Stimulated activated CD4-positive, alpha-beta T cell treated with anti-CD3 and anti-CD28 coated beads, Interleukin-12 subunit alpha, Interleukin-12 subunit beta, amount 100 ng/mL, for 4 hours (primary cell): ENCODE data around the gene ARIH2.

ENCODE experiments used
- DNase-seq: peaks from one replicate; pipeline ENCODE4 v3.0.0-alpha.2; 2020

The ARIH2 gene

DNA sequence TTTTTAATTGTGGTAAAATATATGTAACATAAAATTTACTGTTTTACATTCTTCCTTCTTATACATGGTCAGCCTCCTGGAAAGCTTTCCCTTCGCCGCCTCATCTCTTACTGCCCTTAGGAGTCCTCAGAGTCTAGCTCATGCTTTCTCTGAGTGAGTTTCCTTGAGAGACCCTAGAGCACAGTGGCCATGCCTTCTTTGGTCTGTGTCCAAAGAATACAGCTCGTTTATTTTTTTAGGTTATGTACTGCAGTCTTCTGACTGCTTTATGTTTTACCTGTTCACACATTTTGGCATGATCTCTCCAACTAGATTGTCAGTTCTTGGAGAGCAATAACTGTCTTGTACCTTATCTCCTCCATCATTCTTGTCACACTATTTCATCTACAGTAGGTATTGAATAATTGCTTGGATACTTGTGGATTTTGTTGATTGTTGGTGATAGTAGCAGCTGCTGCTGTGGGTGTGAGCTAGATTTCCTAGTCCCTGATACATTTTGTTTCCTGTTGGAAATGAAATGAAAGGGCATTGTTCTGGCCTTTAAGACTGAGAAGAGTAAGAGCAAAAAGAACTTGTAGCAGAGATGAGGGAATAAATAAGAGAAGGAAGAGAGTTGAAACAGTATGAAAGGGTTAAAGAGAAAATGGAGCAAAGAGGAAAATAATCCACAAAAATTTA lies 10.9 kb downstream of the ARIH2 start:
- DNase-seq: no peak

- DNase-seq: no peak
These were observed 11.9 kb downstream of the ARIH2 start for GRCh38 chr3:48930590-48930989.

DNA sequence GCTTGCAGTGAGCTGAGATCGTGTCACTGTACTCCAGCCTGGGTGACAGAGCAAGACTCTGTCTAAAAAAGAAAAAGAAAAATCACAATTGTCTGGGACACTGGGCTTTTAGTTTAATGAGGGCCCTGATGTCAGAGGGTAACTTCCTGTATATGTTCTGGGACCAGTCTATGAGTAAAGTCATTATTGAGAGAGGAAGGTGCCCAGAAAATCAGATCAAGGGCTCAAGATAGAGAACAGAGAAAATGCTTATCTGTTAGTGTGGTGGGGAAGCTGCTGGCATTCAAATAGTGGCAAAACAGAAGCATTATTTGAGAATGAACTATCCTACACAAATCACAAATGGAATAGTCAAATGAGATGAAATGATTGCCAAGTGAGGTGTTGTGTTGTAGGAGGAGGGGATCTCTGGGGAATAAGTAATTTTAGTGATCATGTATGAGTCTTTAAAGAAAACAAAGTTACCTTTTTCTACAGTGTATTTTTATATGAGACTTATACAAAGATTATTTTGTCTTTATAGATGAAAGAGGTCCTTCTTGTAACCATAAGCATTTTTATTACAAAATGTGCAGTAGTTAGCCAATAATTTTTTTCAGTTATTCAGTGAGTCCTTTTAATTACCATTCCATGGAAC lies 13.4 kb downstream of the ARIH2 start:
- no peak for DNase-seq

DNA sequence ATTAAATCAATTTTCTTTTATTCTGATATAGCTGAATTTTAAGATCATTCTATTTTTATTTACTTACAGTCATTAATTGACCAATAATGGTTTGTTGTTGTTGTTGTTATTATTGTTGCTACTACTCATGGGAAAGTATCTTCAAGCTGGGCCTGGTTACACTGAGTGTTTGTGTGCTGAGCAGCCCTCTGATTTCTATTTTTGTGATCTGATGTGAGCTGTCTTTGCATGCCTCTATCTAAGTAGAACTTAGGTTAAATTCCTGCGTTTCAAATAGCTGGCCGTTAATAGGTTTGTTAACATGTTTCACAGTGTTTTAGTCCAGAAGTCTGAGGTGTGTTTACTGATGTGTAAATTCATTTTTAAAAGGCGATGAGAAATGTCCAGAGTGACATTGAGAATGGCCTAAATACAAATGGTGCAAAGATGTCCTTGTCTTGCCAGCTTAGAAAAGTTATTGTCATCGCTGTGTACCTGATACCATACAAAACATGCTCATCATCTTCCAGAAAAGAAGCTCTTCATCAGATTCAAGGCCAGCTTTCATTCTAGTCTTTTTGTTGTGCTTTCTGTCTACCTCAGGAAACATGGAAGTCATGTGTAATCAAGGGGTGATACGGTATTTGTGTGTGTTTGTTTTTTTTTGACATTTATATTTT lies 15.8 kb downstream of the ARIH2 start:
- DNase-seq: no peak

DNA sequence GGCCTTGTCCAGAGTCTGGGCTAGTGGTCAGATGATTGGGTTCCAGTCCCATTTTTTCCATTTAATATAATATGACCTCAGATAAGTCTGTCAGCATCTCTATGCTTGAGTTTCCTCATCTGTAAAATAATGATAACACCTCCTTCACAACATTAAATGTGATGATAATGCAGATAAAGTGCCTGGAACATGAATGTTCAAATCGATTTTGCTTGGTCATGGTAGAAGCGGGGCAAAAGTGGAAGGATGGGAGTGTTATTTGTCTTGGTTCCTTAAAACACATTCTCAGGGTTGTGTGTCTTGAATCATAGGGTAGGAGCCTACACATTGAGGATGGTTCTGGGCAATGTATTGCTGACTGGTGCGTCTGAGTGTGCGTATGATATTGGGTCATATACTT lies 16.9 kb downstream of the ARIH2 start:
- no peak for DNase-seq

- DNase-seq: no peak
These were observed 19.5 kb downstream of the ARIH2 start for GRCh38 chr3:48938156-48938555.

DNA sequence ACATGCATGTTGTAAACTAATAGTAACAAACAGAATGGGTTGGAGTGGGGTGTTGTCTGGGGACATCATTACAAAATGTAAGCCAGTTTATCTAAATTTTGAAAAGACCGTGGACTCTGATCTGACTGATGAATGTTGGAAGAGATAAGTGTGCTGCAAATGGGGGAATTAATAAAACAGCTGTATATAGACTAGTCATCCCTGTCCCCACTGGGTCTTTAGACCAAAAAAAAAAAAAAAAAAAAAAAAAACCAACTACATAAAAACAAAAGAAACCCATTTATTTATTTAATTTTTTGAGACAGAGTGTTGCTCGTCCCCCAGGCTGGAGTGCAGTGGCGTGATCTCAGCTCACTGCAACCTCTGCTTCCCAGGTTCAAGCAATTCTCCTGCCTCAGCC lies 20.0 kb downstream of the ARIH2 start:
- no peak for DNase-seq

DNA sequence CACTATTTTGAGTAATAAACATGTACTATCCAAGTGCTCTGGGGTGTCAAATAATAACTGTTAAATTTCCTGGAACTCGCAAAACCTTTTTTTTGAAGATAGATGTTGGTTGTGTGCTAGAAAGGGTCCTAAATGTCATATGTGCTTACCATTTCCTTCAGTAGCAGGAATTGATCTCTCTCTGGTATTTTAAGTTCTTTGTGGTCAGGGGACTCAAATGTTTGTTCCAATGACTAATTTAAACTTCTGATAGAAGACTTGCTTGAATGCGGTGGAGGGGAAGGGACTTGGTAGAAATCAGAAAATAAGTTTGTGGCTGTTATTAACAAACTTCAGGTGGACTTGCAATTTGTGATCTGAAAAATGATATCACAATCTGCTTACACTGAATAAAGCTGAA lies 26.8 kb downstream of the ARIH2 start:
- no peak for DNase-seq

DNA sequence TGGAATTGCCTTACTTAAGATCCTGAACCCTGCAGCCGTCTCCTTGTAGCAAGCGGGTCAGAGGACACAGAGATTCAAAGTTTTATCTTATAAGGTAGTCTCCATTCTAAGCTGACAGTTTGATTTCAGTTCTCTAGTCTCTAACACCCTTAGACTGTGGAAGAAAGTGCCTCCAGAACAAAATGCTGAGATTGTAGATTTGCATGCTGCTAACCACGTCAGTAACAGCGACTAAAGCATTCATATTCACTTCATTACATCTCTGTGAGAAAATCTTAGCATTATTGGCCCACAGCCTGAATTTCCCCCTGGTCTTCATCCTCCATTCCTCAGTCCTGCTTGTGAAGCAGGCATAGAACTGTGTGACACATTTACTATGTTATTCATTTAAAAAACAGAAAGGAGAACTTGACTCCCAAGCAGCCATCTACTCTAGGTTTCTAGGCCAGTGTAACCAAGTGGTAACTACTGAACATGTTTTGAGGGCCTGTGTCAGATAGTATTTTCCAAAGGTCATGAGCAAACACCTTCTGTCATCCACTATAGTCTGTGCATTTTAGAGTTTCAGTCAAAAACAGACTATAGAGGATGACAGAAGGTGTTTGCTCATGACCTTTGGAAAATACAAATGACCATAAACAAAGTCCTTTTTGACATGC lies 27.4 kb downstream of the ARIH2 start:
- no peak for DNase-seq

DNA sequence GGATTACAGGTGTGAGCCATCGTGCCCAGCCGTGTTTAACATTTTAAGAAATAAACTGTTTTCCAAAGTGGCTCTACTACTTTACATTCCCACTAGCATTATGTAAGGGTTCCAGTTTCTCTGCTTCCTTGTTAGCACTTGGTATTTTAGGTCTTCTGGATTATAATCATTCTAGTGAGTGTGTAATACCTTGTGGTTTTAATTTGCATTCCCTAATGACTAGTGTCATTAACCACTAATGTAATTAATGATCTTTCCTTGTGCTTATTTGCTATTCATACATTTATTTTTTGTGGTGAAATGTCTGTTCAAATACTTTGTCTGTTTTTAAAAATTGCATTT lies 30.7 kb downstream of the ARIH2 start:
- DNase-seq: no peak

DNA sequence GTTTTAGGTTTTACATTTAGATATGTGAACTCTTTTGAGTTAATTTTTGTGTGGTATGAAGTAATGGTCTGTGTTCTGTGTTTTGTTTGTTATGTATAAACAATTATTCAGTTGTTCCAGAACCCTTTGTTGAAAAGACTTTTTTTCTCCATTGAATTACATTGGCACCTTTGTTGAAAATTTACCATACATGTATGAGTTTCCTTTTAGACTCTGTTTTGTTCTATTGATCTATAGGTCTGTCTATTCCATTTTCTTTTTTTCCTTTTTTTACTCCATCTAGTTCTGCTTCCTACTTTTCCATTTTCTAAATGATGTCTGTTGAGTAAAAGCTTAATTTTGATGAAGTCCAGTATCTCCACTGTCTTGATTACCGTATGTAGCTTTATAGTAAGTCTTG lies 31.4 kb downstream of the ARIH2 start:
- no peak for DNase-seq

DNA sequence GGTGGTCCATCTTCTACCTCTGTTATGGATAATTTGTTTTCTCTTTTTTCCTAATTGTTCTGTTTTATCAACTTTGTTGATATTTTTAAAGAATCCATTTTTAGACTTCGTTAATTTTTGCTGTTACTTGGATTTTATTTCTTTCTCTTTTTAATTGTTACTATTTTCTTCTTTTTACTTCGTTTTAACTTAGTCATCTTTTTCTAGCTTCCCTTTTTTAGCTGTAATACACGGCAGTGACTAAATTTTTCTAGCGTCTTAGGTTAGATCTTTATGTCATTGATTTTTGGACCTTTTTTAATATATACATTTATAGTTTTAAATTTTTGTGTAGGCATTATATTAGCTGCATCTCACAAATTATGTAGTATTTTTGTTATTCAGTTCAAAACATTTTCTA lies 33.1 kb downstream of the ARIH2 start:
- DNase-seq: no peak

DNA sequence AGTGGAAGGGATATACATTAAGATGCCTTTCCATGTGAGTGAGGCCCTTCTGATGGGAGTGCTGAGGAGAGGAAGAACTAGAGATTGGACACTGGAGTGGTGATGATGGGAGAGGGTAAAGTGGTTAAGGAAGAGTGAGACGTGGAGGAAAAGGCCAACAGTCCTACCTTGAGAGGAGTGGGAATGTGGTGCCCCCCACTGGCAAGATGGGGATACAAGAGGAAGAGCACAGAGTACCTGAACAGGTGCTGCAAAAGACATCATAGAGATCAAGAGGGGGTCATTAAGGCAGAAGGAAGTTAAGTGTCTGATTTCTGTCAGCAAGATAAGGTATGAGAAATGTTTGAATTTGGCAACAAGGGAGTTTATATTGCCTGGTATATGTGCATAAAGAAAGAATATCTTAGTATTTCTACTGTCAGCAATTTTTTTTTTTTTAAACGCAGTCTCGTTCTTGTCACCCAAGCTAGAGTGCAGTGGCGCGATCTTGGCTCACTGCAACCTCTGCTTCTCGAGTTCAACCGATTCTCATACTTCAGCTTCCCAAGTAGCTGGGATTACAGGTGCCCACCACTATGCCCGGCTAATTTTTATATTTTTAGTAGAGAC lies 34.0 kb downstream of the ARIH2 start:
- DNase-seq: peak; percentile 20

DNA sequence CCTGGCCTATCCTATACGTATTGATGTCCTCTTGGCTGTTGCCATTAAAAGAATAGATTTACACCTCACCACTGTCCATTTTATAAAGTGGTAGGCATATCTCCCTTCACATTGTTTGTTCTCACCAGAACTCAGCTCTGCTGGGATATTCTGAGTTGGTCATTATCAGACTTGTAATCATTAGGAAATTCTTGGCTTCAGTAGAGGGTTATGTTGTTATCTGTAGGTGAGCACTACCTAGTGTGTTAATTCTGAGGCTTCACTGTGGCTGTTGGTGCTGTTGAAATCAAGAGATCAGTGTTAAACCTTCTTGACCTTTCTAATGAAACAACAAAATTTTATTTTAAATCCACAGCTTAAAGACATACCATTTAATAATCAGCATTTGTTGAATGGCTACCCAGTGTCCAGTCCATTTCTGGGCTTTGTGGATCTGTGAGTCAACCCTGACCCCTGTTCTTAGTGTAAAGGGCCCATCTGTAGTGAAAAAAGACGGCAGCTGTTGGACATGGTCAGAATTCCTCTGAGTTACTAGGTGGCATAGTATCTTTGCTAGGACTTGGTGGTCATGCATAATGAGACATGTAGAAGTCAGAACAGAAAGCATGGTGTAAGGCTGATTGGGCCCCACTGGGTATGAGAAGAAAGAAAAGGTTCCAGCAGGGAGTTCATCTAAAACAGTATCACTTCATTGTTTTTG lies 38.5 kb downstream of the ARIH2 start:
- DNase-seq: no peak

- no peak for DNase-seq
These were observed 42.3 kb downstream of the ARIH2 start for GRCh38 chr3:48960841-48961413.

DNA sequence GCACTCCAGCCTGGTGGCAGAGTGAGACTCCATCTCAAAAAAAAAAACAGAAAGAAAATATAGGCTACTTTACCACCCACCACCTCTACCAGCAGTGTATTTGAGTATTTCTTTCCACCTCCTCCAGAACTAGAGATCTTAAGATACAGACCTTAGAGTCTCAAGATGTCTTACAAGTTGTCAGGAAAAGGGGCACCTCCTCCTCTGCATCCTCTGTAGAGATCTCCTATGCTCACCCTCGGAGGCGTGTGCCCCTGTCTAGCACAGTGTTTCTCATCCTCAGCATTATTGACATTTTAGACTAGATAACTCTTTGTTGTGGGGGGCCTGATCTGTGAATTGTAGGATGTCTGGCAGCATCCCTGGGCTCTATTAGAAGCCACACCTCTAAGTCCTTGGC lies 43.7 kb downstream of the ARIH2 start:
- DNase-seq: no peak

DNA sequence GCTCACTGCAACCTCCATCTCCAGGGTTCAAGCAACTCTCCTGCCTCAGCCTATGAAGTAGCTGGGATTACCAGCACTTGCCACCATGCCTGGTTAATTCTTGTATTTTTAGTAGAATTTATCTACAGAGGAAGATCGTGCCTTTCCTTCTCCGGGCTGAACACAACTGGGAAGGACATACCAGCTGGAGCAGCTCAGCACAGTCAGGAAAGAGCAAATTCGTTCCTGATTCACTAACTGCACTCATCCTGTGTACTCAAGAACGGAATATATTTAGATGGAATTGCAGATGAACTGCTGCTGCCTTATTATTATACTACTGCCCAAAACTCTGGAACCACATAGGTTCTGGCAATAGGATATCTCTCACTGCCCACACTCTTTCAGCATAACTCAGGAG lies 44.3 kb downstream of the ARIH2 start:
- no peak for DNase-seq

- DNase-seq: no peak
These were observed 44.9 kb downstream of the ARIH2 start for GRCh38 chr3:48963591-48963990.

- no peak for DNase-seq
These were observed 47.7 kb downstream of the ARIH2 start for GRCh38 chr3:48966367-48966766.

- peak; percentile 36 for DNase-seq
These were observed 48.3 kb downstream of the ARIH2 start for GRCh38 chr3:48966876-48967361.

- no peak for DNase-seq
These were observed 51.9 kb downstream of the ARIH2 start for GRCh38 chr3:48970586-48970985.

DNA sequence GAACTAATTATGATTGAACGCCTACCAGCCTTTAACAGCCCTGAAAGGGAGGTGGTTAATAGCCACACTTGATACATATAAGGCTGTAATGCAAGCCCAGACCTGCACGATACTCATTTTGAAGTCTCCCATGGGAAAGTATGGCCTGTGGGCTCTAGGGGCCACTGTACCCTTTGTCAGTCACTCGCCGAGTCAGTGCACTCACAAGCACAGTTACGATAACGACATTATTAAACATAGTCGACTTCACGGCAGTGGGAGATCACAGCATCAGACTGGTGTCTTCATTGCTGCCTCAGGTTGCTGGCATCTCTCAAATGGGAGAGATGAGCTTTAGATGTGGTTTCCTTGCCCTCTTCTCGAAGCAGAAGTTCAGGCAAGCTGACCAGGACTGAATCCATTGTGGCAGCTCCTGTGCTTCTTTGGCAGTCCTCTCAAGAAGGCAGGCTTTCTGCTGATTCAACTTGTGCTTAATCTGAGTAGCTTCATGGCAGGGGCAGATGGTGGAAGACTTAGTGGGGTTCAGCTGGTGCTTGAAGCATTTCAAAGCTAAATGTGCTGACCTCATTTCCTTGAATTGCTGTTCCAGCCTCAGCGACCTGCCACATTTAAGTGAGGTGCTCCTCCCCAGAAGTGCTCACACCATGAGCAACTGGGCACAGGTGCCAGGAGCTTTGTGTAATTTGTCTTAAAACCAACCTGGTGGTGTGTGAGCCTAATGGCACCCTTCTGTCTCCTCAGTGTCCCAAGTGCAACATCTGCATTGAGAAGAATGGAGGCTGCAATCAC lies 55.6 kb downstream of the ARIH2 start:
- DNase-seq: no peak
